Measurements from ENCODE around the gene ZNHIT1. TPM values are rescaled to one million over a fixed set of nuclear protein-coding genes. Genes with fewer than 3 reads are reported as not detected.

ZNHIT1 gene
- total and polyA plus RNA-seq, 2 of the 8 experiments (the other 6 are each of a cell fraction or from before 2014, with no cell fraction given), result 38.2 to 61.7 TPM

GRCh38 chr7:101175664-101176063, 42.3 kb upstream of the ZNHIT1 start (continued):
- TF ChIP-seq CTCF (IDR thresholded peaks at IDR 0.05; ENCODE audit: control extremely low read depth in 1 of 3, insufficient read depth in 1 of 3, low read depth in 1 of 3, low read length in 3 of 3) (no peak), CBX8 (IDR thresholded peaks at IDR 0.05; ENCODE audit: borderline replicate concordance, low read depth, low read length) (no peak), BACH1 (IDR thresholded peaks at IDR 0.05; ENCODE audit: low read length) (no peak), EGR1 (IDR thresholded peaks at IDR 0.05; ENCODE audit: borderline replicate concordance, low read depth, low read length) (no peak), SIX5 (IDR thresholded peaks at IDR 0.05; ENCODE audit: low read depth, low read length) (no peak), ATF2 (IDR thresholded peaks at IDR 0.05; ENCODE audit: low read length) (no peak), ZNF274 (IDR thresholded peaks at IDR 0.05; ENCODE audit: borderline replicate concordance, extremely low read depth, low read length) (no peak), E2F6 (IDR thresholded peaks at IDR 0.05) (no peak), CHD2 (IDR thresholded peaks at IDR 0.05; ENCODE audit: low read length) (no peak)
